Ammon's horn (tissue), 1 donor: ENCODE results near the gene SCMH1.

Source experiments
- DNase-seq: peaks from one replicate; pipeline ENCODE4 v3.0.0-alpha.2; 2016; ENCODE audit warnings: low spot score

Gene SCMH1

DNA sequence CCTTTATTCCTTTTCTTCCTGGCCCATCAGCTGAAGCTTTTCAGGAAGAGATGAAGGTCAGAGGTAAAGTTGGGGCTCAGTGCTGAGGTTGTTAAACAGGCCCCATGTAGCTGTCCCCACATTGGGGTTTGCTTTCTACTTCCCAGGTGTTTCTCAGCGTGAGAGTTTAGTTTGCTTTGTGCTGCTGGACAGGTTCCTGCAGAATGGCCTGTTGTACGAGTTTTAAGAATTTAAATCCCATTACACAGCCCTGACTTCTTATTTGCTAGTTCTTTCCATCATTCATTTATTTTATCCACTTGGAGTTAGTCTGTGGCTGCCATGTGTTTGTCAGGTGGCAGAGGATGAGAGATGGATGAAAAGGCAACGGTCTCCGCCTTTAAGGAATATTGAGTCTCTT lies 243.4 kb downstream of the SCMH1 start:
- no peak for DNase-seq

DNA sequence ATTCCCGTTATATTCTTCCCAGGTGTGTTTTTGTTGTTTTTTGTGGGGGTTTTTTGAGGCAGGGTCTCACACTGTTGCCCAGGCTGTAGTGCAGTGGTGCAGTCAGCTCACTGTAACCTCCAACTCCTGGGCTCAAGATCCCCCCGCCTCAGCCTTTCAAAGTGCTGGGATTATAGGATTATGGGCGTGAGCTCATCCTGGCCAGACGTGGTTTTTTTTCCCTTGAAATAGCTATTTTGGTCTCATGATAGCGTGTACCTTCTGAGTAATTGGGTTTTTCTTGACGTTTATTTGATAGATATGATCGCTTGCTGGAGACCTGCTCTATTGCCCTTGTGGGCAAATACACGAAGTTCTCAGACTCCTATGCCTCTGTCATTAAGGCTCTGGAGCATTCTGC lies 245.0 kb downstream of the SCMH1 start:
- DNase-seq: no peak

DNA sequence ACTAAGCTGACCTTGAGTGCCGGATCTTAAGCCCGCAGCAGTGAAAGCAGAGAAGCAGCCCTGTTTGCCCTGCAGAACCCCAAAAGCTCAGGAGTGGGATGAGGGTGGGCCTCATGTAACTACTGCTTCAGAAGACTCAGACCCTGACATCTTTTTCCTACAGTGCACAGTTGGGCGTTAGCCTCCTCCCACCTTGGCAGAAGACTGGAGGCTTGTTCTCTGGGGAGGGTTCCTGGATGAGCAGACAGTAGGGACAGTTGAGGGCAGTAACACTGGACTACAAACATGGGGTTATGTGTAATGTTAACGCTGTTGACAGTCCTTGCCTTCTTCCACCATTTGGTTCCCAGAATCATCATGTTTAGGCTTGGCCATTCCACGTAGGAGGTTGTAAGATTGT lies 253.0 kb downstream of the SCMH1 start:
- no peak for DNase-seq

DNA sequence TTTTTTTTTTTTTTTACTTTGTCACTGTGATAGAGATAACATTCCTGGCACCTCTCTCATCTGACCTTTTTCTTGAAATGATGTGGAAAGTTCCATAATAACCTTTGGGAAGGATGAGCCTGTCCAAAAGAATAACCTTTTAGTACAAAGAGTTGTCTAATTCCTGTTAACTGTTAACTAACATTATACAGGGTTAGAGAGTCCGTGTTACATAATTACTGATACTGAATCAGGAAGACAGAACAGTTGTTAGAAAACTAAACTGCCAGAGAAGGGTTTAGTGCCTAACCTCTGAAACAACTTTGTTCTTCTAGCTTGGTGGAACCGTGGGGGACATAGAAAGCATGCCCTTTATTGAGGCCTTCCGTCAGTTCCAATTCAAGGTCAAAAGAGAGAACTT lies 253.8 kb downstream of the SCMH1 start:
- DNase-seq: no peak

DNA sequence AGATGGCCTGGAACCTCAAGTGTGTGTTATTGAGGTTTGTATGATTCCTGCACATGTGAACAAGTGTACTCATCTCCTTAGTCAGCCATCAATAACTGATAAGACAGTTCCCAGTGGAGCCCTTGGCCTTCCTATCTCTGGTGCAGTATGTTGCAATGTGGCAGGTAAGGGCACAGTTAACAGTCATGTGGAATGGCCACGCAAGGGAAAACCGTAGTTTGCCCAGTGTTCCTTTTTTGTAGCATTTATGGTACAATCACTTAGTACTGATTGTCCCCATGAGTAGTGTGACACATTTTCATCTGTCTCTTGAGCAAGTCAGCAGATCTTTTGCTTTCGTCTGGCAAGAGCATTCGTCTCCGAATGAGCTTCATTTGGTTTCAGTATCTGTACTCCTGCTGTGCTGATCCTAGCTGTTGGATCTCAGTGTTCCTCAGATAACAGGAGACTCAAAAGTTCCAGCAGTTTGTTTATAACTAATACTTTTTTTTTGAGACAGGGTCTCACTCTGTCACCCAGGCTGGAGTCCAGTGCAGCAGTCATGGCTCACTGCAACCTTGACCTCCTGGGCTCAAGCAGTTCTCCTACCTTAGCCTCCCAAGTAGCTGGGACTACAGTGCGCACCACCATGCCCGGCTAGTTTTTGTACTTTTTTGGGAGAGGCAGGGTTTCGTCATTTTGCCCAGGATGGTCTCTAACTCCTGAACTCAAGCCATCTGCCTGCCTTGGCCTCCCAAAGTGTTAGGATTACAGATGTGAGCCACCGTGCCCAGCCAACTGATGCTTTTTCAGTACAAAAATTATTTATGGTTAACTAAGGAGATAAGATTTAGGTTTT lies 254.4 kb downstream of the SCMH1 start:
- DNase-seq: no peak

DNA sequence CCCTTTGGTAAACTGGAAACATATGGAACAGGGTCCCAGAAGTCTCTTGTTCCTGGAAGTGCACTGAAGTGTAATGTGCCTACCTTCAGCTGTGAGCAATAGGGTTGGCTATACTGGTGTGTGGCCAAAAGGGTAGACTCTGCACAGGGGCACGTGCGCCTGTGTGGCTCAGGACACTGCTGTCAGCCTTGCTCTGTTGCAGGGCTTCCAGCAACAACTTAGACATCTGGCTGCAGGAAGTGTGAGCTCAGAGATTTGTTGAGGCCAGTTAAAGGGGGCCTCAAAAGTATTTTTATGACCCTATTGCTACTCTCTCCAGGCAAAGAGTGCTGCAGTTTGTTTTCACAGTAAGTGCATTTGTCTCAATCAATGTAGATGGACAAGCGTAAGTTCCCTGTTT lies 255.2 kb downstream of the SCMH1 start:
- no peak for DNase-seq

DNA sequence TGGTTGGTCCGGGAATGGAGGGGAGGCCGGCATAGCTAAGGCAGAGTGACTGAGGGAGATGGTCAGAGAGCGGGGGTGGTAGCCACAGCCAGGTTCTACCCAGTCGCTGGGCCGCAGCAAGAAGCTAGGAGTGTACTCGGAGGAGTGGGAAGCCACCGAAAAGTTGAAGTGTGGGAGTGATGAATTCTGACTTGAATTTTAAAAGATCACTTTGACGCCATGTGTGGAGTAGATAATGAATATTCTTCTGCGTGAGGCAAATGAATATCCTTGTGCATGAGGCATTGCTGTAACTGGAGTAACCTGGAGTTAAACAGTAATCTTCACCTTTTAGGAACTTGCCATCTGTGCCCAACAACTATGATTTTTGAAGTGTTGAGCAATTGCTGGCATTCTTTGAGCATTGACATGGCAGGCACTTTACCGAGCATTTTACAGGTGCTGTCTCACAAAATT lies 255.8 kb downstream of the SCMH1 start:
- DNase-seq: no peak

DNA sequence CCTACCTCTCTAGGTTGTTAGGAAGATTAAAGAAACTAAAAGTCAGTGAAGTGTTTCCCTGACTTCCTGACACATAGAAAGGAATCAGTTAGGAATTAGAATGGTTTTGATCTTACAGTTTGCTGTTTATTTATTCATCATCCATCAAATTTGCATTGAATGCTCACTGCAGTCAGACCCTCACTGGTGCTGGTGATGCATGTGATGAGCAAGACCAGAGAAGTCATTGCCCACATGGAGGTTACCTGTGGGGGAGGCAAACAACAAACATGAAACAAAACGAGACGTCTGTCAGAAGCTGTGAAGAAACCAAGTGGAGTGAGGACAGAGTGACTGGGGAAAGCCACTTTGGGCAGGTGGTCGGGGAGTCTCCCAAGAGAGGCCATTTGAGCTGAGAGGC lies 256.2 kb downstream of the SCMH1 start:
- DNase-seq: no peak

DNA sequence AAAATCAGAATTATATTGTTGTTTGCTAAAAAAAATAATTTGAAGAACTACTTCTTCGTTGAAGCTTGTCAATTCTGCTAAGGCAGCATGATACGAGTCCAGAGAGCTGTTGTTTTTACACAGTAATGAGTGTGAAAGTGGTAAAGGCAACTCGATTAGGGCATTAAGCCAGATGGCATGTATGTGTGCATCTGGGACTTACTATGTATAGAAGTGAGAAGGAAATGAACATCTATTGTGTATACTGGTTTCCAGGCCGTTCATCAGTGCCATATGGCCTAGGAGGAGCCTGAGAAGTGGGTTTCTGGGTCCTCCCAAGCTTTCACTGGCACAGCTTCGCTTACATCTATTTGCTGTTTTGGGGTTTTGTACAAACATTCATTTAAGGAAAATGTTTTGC lies 256.9 kb downstream of the SCMH1 start:
- DNase-seq: no peak

DNA sequence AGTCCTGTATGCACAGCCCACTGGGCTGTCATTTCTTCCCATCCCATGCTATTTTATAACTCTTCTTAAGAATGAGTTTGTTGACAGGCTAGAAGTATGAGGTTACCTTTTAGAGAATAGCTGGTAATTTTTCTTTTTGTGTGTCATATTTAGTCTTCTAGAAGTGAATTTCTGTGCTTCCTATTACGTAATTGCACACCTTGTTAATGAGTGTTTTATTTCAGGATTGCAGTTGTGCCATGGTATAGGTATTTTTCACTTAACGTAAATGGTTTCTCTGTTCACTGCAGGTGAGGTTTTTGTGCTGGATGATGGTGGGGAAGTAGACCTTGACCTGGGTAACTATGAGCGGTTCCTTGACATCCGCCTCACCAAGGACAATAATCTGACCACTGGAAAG lies 257.6 kb downstream of the SCMH1 start:
- DNase-seq: no peak

DNA sequence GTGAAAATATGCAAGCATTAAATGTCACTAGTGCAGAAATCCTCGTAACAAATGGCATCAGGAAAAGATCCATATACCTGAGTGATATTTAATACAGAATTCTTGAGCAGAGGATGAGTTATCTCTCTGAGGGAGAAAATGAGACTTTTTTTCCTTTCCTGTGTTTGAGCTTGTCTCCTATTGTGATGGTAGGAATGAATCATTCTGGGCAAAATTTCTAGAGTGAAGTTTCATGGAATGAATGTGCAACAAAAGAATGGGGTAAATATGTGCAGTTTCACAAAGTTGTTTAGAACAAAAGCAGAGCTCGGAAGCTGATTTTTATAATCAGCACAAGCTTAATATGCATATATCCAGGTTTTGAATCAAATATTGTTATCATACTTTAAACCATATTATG lies 258.0 kb downstream of the SCMH1 start:
- DNase-seq: no peak

DNA sequence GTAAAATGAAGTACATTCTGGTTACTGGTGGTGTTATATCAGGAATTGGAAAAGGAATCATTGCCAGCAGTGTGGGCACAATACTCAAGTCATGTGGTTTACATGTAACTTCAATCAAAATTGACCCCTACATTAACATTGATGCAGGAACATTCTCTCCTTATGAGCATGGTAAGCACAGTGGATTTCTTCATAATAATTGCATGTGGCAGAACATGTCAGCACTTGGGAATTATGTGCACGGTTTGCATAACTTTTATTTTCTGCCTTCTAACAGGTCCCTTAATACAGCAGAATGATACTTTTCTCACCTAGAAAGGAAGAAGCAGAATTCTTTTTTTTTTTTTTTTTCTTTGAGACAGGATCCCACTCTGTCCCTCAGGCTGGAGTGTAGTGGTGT lies 258.8 kb downstream of the SCMH1 start:
- DNase-seq: no peak

DNA sequence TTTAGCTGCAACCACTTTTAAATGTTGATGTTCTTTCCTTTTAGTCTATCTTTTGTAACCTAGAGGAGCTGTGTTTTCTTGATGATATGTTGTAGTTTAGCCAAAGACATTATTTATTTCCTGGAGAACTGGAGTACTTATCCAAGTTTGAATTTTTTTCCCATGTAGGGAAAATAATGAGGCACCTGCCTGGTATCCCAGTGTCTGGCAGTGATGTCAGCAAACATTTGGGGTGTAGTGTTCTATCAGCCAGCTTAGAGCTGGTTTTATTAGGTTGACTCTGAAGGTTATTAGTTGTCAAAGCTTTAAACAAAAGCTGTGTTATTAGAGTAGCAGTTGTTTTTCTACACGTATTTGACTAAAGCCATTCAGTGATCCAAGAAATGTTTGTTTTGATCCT lies 259.4 kb downstream of the SCMH1 start:
- DNase-seq: no peak

DNA sequence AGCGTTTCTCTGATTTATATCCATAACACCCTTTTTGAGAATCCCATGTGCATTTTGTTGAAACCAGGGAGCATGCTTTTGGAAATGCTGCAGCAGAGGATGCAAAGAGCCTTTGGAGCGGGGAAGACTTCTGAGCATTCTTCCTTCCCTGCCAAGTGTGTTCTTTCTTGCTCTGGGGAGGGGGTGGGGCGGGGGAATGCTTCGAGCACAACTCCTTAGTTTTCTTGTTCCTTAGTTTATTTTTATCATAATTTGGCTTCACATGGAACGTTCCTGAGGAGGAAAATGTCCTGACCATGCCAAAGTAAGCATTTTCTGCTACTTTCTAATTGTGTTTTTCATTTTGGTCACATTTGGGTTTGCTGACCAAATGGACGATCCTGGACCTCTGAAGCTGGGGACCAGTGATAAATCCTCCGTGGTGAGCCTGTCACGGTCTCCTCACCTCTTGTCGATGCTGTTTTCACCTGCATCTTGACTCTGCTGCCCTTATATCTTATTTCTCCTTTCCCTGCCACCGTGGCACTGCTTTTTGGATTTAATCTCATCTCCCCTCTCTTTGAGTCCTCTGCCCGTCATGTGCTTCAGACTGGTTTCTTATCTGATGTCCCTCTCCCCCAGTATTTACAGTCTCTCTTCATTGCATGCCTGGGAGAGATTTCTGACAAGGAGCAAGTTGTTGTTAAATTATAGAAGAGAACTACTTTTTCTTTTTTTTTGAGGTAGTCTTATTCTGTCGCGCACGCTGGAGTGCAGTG lies 260.2 kb downstream of the SCMH1 start:
- DNase-seq: no peak

DNA sequence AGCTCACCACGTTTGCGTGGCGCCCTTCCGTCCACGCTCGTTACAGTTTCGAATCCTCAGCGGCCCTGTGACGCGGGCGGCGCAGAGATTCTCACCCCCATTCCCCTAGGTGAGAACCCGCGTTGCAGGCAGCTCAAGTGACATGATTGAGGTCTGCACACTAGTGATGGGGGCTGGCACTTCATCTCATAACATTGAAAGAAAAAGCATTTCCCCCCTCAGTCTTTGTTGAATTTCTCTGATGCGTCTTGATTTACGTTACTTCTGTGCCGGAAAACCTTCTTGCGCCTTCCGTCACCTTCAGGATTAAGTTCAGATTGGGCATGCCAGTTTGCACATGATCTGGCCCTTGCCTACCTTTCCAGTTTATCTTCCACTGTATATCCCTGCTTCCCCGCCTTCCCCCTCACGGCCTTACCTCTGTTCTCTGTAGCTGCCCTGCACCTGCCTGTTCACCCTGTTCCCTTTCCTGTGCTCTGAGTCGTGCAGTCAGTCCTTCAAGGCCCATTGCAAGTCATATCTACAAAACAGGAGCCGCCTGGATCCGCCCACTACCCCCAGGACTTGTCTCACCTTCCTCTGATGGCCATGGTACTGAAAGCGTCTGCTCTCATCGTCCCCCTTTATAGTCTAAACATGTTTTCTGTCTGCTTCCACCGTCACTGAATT lies 261.5 kb downstream of the SCMH1 start:
- peak; percentile 23 for DNase-seq

DNA sequence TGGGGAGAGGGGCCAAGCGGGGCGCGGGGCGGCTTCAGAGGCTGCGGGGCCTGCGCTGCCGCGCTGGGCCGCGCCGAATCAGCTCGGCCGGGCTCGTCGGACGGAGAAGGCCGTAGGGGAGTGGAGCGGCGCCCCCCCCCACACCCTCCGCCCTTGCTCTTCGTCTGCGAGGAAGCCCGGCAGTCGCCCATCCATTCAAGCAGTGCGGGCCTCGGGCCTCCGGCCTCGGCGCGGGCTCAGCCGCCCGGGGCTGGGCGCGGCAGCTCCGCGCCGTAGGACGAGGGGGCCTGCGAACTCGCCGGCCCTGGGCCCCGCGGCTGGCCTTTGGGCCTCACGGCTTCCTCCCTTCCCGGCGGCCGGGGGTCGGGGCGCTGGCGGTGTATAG lies 262.0 kb downstream of the SCMH1 start:
- no peak for DNase-seq

DNA sequence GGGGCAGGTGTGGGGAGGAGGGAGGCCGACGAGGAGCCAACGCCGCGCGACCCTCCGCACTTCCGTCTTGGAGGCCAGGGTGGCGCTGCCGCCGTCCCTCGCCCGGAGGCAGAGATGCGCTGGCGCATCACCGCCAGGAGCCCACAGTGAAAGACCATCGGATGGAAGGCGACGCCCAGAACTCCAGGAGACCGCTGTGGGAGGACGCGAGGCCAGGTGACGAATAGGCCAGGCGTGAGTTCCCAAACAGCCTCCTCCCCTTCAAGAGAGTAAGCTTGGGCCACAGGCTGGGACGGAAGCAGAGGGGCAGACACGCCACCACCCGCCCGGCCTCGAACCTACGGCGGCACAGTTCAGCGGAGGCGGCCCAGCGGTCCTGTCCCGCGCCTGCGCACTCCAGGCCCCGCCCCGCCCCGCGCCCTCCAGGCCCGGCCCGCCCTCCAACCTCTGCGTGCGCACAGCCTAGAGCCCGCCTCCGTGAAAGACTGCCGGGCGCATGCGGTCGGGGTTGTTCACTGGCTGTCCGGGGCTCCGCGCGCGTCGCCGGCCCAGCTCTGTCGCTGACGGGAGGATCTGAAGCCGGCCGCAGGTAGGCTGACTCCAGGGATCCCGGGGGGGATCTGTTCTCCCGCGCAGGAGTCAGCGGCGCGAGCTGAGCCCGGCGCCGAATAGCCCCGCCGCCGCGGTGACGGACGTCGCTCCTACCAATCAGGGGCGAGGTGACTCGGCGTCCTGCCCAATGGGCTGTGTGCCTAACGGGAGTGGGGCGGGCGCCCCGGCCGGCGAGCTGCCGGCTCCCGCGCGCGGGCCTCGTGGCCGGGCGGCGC lies 262.7 kb downstream of the SCMH1 start, which contains the start of gene CTPS1:
Gene CTPS1, plus strand, starts transcription at position 456 of the 827 bp plus-strand sequence. CDS start 3,595 bp downstream, outside the sequence.
- DNase-seq: peak; percentile 95

DNA sequence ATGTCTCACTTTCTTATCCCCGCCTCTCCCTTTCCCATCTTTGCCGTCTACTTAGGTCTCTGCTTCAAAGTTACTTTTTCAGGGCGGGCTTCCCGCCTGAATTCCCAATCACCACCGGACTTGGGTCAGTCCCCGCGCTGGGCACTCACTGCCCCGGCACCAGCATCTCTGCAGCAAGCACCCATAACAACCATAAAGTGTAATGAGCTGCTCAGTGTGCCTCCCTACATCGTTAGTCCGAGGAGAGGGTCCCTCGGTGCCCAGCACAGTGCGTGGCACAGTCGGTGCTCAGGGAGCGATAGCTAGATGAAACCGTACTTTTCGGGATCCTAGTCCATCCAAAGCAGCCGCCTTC lies 263.2 kb downstream of the SCMH1 start:
- DNase-seq: no peak

DNA sequence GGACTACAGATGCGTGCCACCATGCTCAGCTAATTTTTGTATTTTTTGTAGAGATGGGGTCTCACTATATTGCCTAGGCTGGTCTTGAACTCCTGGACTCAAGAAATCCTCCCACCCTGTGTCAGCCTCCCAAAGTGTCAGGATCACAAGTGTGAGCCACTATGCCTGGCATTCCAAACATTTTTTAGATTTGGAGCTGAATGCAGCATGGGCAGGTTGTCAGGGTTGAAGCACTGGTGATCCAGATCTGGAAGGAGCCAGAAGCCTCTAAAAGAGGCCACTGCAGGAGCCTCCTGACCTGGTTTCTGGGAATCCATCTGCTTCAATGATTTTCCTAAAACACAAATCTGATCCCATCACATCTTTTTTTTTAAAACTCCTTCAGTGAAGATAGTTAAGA lies 264.4 kb downstream of the SCMH1 start:
- no peak for DNase-seq
